Stimulated activated CD8-positive, alpha-beta memory T cell treated with anti-CD3 and anti-CD28 coated beads, Interleukin-2, amount 100 ng/mL, for 48 hours (primary cell): Measurements from ENCODE around the gene ZNF821.
"Not testable (repeated sequence)": the region's sequence is repeated elsewhere in the genome, so short reads cannot be mapped to it uniquely, and the experiment has no call there.

Source experiments
- DNase-seq, 2 donors: peaks; one replicate each; pipeline ENCODE4 v3.0.0-alpha.2; 2020; ENCODE audit warnings: low read depth in 2 of 2

ZNF821 gene

GRCh38 chr16:71902656-71903365 is 18.8 kb upstream of the ZNF821 start:
- no peak for DNase-seq

GRCh38 chr16:71899171-71899570 is 15.2 kb upstream of the ZNF821 start:
- DNase-seq = no peak

- DNase-seq = no peak
These were observed 12.9 kb upstream of the ZNF821 start for GRCh38 chr16:71896764-71897368.

- peak in 1 of 2 donors; percentile 22 for DNase-seq
These were observed 11.8 kb upstream of the ZNF821 start for GRCh38 chr16:71895679-71896365.

GRCh38 chr16:71894921-71895678 is 11.1 kb upstream of the ZNF821 start, which contains the start of gene IST1:
IST1 (plus strand) TSS chr16:71895531; CDS start chr16:71915641, 20,110 bp downstream.
- DNase-seq = peak; percentile 98

- DNase-seq = no peak
These were observed 10.4 kb upstream of the ZNF821 start for GRCh38 chr16:71894229-71894920.

GRCh38 chr16:71893888-71894228 is 9.9 kb upstream of the ZNF821 start:
- no peak for DNase-seq

GRCh38 chr16:71889147-71889546 is 5.2 kb upstream of the ZNF821 start:
- no peak for DNase-seq

GRCh38 chr16:71885261-71885650 is 1.3 kb upstream of the ZNF821 start:
- no peak for DNase-seq

GRCh38 chr16:71883168-71883848 is 674 bp downstream of the ZNF821 start:
- DNase-seq = peak; percentile 30 to 44

- peak; percentile 34 to 41 for DNase-seq
These were observed 1.3 kb downstream of the ZNF821 start for GRCh38 chr16:71882505-71883167.

GRCh38 chr16:71880176-71880575 is 3.8 kb downstream of the ZNF821 start:
- no peak for DNase-seq

GRCh38 chr16:71878911-71879310 is 5.1 kb downstream of the ZNF821 start:
- no peak for DNase-seq

GRCh38 chr16:71873199-71873598 is 10.8 kb downstream of the ZNF821 start:
- no peak for DNase-seq

GRCh38 chr16:71870818-71871217 is 13.2 kb downstream of the ZNF821 start:
- DNase-seq = no peak

- DNase-seq = no peak
These were observed 14.9 kb downstream of the ZNF821 start for GRCh38 chr16:71869089-71869488.

GRCh38 chr16:71867939-71868338 is 16.0 kb downstream of the ZNF821 start:
- no peak for DNase-seq

GRCh38 chr16:71867175-71867574 is 16.8 kb downstream of the ZNF821 start:
- not testable (repeated sequence) for DNase-seq

- no peak for DNase-seq
These were observed 18.7 kb downstream of the ZNF821 start for GRCh38 chr16:71865173-71865863.

GRCh38 chr16:71863995-71864394 is 20.0 kb downstream of the ZNF821 start:
- no peak for DNase-seq
